ENCODE results near the gene ALDH3B1. TPM values are rescaled to one million over a fixed set of nuclear protein-coding genes. Genes with fewer than 3 reads are reported as not detected.
A peak's percentile ranks its signal among the peaks of the same experiment; 100 is the strongest.

The ALDH3B1 gene
- total and polyA plus RNA-seq, 10 of the 15 experiments (the other 5 are each of a cell fraction or from before 2014, with no cell fraction given), result 0.03 to 0.37 (median 0.17) TPM; not detected in 3

- no peak for TF ChIP-seq HSF1 (IDR thresholded peaks at IDR 0.05; ENCODE audit: low read depth, low read length)
- TF ChIP-seq JUNB (IDR thresholded peaks at IDR 0.05), result no peak
- peak; percentile 53; the same call in 1 of the 2 replicates for TF ChIP-seq NBN (IDR thresholded peaks at IDR 0.05)
- no peak for TF ChIP-seq SKIL (IDR thresholded peaks at IDR 0.05; ENCODE audit: low read depth, poor library complexity, severe bottlenecking)
- TF ChIP-seq TCF3 (IDR thresholded peaks at IDR 0.05; ENCODE audit: borderline replicate concordance, insufficient read depth, low read depth, low read length), result no peak
- TF ChIP-seq NFYA (IDR thresholded peaks at IDR 0.05; ENCODE audit: borderline replicate concordance, low read depth, low read length), result no peak
- TF ChIP-seq CBX3 (IDR thresholded peaks at IDR 0.05; ENCODE audit: borderline replicate concordance, low read depth), result no peak
- no peak for TF ChIP-seq CEBPZ (IDR thresholded peaks at IDR 0.05; ENCODE audit: low read depth, low read length)
- TF ChIP-seq MYB (IDR thresholded peaks at IDR 0.05; ENCODE audit: borderline replicate concordance, low read depth, low read length), result no peak
- peak; percentile 22; the same call in 1 of the 2 replicates for TF ChIP-seq RUNX3 (IDR thresholded peaks at IDR 0.05; ENCODE audit: low read length)
- TF ChIP-seq EGR1 (IDR thresholded peaks at IDR 0.05; ENCODE audit: borderline replicate concordance in 1 of 2, low read depth in 2 of 2, low read length in 2 of 2), result no peak
- TF ChIP-seq NKRF (conservative IDR thresholded peaks at IDR 0.05), result no peak
- peak; percentile 65; the same call in 1 of the 2 replicates for TF ChIP-seq POLR2AphosphoS5 (IDR thresholded peaks at IDR 0.05; ENCODE audit: low read length)
- TF ChIP-seq CTCF (IDR thresholded peaks at IDR 0.05 in 2 of 3, conservative IDR thresholded peaks at IDR 0.05 in 1 of 3; ENCODE audit: control insufficient read depth in 2 of 3, extremely low read depth in 1 of 3, insufficient read depth in 1 of 3, low read depth in 3 of 3, low read length in 3 of 3), result no peak
- TF ChIP-seq PKNOX1 (IDR thresholded peaks at IDR 0.05), result no peak
- peak; percentile 79 for TF ChIP-seq MXI1 (IDR thresholded peaks at IDR 0.05; ENCODE audit: low read depth, low read length)
These were observed 6.1 kb upstream of the ALDH3B1 start, which contains the start of gene UNC93B1 (continued) for GRCh38 chr11:68003846-68004550.
